Thymus (tissue), 11 donors: ENCODE data around the gene C1D. TPM values are rescaled to one million over a fixed set of nuclear protein-coding genes. Genes with fewer than 3 reads are reported as not detected.
A peak's percentile ranks its signal among the peaks of the same experiment; 100 is the strongest.

ENCODE experiments used
- DNase-seq, 9 donors: peaks; one replicate each; pipeline ENCODE4 v3.0.0-alpha.2; 2013; ENCODE audit warnings: low spot score in 9 of 9, low read depth in 6 of 9, missing footprints in 1 of 9
- H3K27ac ChIP-seq, 2 donors: one replicate each; pipeline ENCODE4 v1.5.1; 2013; ENCODE audit warnings: control low read depth in 1 of 2, low read depth in 1 of 2, low read length in 1 of 2, mild to moderate bottlenecking in 1 of 2, moderate library complexity in 1 of 2
- H3K27me3 ChIP-seq, 2 donors: one replicate each; pipeline ENCODE4 v1.5.1; 2013; ENCODE audit warnings: low read length in 1 of 2; ENCODE audit not compliant: control insufficient read depth in 2 of 2, insufficient read depth in 1 of 2
- H3K36me3 ChIP-seq, 2 donors: one replicate each; pipeline ENCODE4 v1.5.1; 2013; ENCODE audit warnings: low read length in 1 of 2, mild to moderate bottlenecking in 1 of 2, moderate library complexity in 1 of 2; ENCODE audit not compliant: control insufficient read depth in 2 of 2, insufficient read depth in 2 of 2
- H3K4me1 ChIP-seq, 2 donors: one replicate each; pipeline ENCODE4 v1.5.1; 2013; ENCODE audit warnings: low read length in 2 of 2; ENCODE audit not compliant: control insufficient read depth in 2 of 2, insufficient read depth in 2 of 2
- H3K4me3 ChIP-seq, 2 donors: one replicate each; pipeline ENCODE4 v1.5.1; 2013; ENCODE audit warnings: low read length in 2 of 2, control low read depth in 1 of 2, mild to moderate bottlenecking in 1 of 2
- H3K9me3 ChIP-seq, 2 donors: one replicate each; pipeline ENCODE4 v1.5.1; 2013; ENCODE audit warnings: low read length in 1 of 2, mild to moderate bottlenecking in 1 of 2; ENCODE audit not compliant: control insufficient read depth in 2 of 2, insufficient read depth in 1 of 2
- WGBS: extraction: QIAGEN DNeasy Blood & Tissue Kit; methylation state at CpG from one replicate; pipeline ENCODE4 v1.1.7; 2013; 5-methylcytosine and 5-hydroxymethylcytosine counted together
- polyA plus RNA-seq: library from polyadenylated mRNA; stranded (reverse); fragments of 200-250 nt; gene quantifications from one replicate; pipeline ENCODE4 v1.2.3, GENCODE V29; 2013
- total RNA-seq: library from RNA; stranded (reverse); fragments of 120-200 nt; gene quantifications from one replicate; pipeline ENCODE4 v1.2.4, GENCODE V29; 2013
- donor health status: healthy.

Gene C1D
- total and polyA plus RNA-seq, 2 donors, result 29.8 to 30.7 TPM

DNA sequence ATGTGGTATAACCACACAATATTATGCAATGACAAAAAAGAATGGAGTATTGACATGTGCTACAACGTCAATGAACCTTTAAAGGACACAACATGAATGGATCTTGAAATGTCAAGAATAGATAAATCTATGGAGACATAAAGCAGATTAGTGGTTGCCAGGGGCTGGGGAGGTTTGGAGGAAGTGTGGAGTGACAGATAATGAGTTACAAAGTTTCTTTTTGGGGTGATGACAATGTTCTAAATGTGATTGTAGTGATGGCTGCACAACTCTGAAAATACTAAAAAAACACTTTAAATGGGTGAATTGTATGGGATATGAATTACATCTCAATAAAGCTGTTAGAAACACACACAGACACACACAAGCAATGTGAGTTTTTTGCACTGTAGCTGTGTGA is 37.4 kb upstream of the C1D start:
- no peaks in the 10 kb centered on the region for H3K27me3 ChIP-seq
- H3K36me3 ChIP-seq, result no peaks in the 10 kb centered on the region
- no peaks in the 10 kb centered on the region for H3K4me1 ChIP-seq
- no peak overlapping the region for H3K4me3 ChIP-seq
- H3K27ac ChIP-seq, result no peak overlapping the region
- 90% methylated on average over 1 of the region's 1 CpG for WGBS
- H3K9me3 ChIP-seq, result no peaks in the 10 kb centered on the region
- DNase-seq, result no peak

GRCh38 chr2:68099260-68099659 is 36.5 kb upstream of the C1D start:
- H3K9me3 ChIP-seq, result no peaks in the 10 kb centered on the region
- DNase-seq, result no peak
- no peaks in the 10 kb centered on the region for H3K4me1 ChIP-seq
- H3K36me3 ChIP-seq, result no peaks in the 10 kb centered on the region
- H3K27me3 ChIP-seq, result no peaks in the 10 kb centered on the region
- no peak overlapping the region for H3K27ac ChIP-seq
- H3K4me3 ChIP-seq, result no peak overlapping the region
- WGBS, result 93% methylated on average over 8 of the region's 8 CpGs

DNA sequence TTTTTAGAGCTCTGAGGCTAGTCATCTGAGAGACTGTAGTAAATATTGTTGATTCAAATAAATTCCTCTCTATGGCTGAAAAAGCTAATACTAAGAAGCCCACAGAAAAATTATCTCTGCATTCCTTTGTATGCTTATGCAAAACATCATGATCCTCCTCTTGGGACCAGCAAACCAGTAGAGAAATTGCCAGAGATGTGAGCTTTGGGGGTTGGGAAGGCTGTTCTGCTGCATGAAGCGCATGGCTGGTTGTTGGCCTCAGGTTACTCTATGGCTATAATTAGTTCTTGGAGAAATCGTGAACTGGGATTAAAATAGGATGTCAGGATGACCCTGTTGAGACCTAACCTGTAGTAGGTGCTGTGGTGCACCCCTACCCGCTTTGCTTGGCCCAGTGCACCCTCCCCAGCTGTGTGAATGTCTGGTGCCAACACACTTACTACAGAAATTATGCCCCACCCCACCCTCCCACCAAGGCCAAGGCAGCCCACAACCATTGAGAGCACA is 35.5 kb upstream of the C1D start:
- Histone ChIP-seq H3K4me1 (no peaks in the 10 kb centered on the region), H3K27me3 (no peaks in the 10 kb centered on the region), H3K27ac (no peak overlapping the region), H3K4me3 (no peak overlapping the region), H3K9me3 (no peaks in the 10 kb centered on the region), H3K36me3 (no peaks in the 10 kb centered on the region)
- 94% methylated on average over 3 of the region's 3 CpGs for WGBS
- DNase-seq, result no peak

DNA sequence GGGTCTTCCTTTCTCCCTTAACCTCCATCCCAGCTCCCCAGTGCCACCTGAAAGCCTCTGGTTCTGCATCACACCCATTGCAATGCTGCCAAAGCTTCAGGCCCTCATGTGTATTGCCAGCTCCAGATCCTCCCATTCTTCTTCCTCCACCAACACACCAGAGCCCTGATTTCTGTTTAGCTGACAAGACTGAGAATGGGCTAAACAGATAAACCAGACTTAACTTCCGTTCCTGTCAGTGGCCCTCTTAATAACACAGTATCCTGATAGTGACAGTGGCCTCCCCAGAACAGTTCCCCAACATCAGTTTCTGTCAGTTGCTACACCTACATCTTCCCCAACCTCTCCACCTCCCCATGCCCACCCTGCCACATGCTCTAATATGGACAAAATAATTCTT is 31.3 kb upstream of the C1D start:
- Histone ChIP-seq H3K9me3 (no peaks in the 10 kb centered on the region), H3K36me3 (no peaks in the 10 kb centered on the region), H3K4me1 (peaks cover 0 to 3% of the 10 kb centered on the region in 2 donors), H3K27ac (no peak overlapping the region), H3K27me3 (no peaks in the 10 kb centered on the region), H3K4me3 (no peak overlapping the region)
- no peak for DNase-seq
- 100% methylated on average over 1 of the region's 1 CpG for WGBS

DNA sequence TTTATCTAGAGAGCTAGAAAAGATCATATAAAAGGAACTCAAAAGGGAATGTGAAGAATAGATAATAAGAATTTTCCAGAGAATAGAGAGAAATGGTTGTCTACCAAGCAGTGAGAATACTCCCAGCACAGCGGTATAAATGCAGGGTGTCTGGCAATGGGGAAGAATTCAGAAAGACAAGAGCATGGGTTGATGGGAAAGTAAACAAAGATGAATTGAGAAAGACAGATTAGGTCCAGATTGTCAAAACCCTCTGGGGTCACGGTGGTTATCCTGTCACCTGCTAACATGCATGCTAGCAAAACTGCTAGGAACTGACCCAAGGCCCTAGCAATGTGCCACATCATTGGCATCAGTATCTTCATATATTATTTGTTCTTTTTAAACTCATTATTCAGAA is 30.8 kb upstream of the C1D start:
- Histone ChIP-seq H3K36me3 (no peaks in the 10 kb centered on the region), H3K4me3 (no peak overlapping the region), H3K27me3 (no peaks in the 10 kb centered on the region), H3K4me1 (peaks cover 0 to 3% of the 10 kb centered on the region in 2 donors), H3K9me3 (no peaks in the 10 kb centered on the region), H3K27ac (no peak overlapping the region)
- WGBS, result 95% methylated on average over 2 of the region's 2 CpGs
- no peak for DNase-seq

DNA sequence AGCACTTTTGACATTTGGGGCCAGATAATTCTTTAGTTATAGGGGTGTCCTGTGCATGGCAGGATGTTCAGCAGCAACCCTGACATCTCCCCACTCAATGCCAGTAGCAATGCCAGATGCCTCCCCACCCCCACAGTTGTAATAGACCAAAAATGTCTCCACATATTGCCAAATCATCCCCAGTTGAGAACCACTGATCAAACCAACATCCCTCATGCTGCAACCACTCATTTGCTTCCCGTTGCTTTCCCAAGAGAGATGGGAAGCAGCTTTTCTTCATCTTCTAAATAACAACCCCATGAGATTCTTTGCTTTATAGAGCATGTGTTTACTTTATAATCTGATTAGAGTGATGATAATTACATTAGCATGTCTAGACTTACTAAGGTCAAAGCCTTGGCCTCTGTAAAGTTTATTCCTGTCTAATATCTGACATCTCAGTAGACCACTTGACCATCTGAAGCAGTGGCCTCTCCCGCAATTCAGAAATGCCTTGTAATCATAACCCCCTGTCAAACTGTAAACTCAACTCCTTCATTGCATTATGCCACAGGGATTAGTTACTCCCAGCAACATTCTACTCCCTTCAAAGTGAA is 28.7 kb upstream of the C1D start:
- Histone ChIP-seq H3K27me3 (no peaks in the 10 kb centered on the region), H3K27ac (no peak overlapping the region), H3K4me1 (peaks cover 0 to 5% of the 10 kb centered on the region in 2 donors), H3K9me3 (no peaks in the 10 kb centered on the region), H3K4me3 (no peak overlapping the region), H3K36me3 (no peaks in the 10 kb centered on the region)
- no peak for DNase-seq
- 95% methylated on average over 2 of the region's 2 CpGs for WGBS

DNA sequence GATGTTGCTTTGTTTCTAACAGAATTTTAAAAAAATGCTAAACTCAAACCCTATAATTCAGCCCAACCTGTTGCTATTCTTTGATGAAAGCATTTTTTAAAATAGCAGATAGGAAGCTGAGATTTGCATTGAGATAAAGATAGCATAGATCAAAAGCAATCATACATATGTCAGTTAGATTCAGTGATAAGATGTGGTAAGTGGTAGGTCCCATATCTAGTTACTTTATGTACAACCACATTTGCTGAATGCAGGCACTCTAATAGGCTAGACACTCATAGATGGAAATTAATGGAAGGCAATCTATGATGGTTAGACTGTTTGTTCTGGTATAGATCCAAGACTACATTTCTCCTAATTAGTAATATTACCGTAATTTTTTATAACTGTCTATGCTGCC is 27.2 kb upstream of the C1D start:
- no peaks in the 10 kb centered on the region for H3K9me3 ChIP-seq
- no peak overlapping the region for H3K27ac ChIP-seq
- 90% methylated on average over 1 of the region's 1 CpG for WGBS
- no peaks in the 10 kb centered on the region for H3K36me3 ChIP-seq
- no peaks in the 10 kb centered on the region for H3K27me3 ChIP-seq
- no peak overlapping the region for H3K4me3 ChIP-seq
- DNase-seq, result peak in 8 of 9 donors; percentile 8 to 67 (median 33)
- H3K4me1 ChIP-seq, result peaks cover 0 to 5% of the 10 kb centered on the region in 2 donors

GRCh38 chr2:68088940-68089339 is 26.1 kb upstream of the C1D start:
- no peak overlapping the region for H3K27ac ChIP-seq
- no peak for DNase-seq
- 59% methylated on average over 2 of the region's 2 CpGs for WGBS
- H3K9me3 ChIP-seq, result no peaks in the 10 kb centered on the region
- H3K27me3 ChIP-seq, result no peaks in the 10 kb centered on the region
- H3K36me3 ChIP-seq, result no peaks in the 10 kb centered on the region
- H3K4me1 ChIP-seq, result peaks cover 0 to 5% of the 10 kb centered on the region in 2 donors
- no peak overlapping the region for H3K4me3 ChIP-seq

- H3K27me3 ChIP-seq, result no peaks in the 10 kb centered on the region
These were observed 23.4 kb upstream of the C1D start for GRCh38 chr2:68086166-68086565.

More at GRCh38 chr2:68086166-68086565, 23.4 kb upstream of the C1D start:
- H3K9me3 ChIP-seq, result no peaks in the 10 kb centered on the region
- H3K27ac ChIP-seq, result no peak overlapping the region
- DNase-seq, result no peak
- H3K36me3 ChIP-seq, result no peaks in the 10 kb centered on the region
- peaks cover 0 to 5% of the 10 kb centered on the region in 2 donors for H3K4me1 ChIP-seq
- 88% methylated on average over 4 of the region's 4 CpGs for WGBS
- H3K4me3 ChIP-seq, result no peak overlapping the region
